Ramos (cell line): ENCODE measurements around the gene IDH1.
"Not testable (repeated sequence)": the region's sequence is repeated elsewhere in the genome, so short reads cannot be mapped to it uniquely, and the experiment has no call there.

Experiments
- in situ Hi-C: fragments of 300-500 bp; cut with MboI; formaldehyde crosslinking; loops from one replicate; pipeline ENCODE4 v1.14.3; 2022; ENCODE audit warnings: low sequenced_read_pairs; ENCODE audit not compliant: unreplicated experiment

The IDH1 gene

DNA sequence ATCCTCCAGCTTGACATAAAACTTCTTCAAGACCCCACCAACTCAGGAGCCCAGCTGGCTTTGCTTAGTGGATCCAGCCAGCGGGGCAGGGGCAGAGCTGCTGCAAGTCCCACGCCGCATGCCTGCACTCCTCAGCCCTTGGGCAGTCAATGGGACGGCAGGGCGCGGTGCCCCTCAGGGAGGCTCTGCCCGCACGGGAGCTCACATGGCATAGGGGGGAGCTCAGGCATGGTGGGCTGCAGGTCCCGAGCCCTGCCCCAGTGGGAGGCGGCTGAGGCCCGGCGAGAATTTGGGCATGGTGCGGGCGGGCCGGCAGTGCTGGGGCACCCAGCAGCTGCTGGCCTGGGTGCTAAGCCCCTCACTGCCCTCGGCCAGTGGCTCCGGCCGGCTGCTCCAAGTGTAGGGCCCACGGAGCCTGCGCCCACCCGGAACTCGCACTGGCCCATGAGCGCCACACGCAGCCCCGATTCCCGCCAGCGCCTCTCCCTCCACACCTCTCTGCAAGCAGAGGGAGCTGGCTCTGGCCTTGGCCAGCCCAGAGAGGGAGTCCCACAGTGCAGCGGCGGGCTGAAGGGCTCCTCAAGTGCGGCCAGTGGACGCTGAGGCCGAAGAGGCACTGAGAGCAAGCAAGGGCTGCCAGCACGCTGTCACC, 27.2 kb downstream of the IDH1 start:
- in situ Hi-C loops: no loop called here

DNA sequence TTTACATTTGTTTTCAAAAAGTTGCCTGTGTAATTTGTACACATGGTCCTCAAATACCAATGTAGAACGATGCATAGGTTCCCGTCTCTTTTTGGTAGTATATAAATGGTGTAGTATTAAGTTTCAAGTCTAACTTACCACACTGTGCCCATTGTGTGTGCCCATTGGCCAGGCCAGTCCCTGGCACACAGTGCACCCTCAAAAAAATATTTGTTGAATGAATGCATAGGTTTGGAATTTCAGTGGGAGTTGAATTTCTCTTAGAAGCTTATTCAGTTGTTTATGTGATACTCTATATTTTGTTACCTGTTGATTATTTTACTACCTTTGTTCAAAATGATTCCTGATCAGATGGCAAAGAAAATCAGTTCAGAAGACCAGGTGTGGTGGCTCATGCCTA, 30.1 kb downstream of the IDH1 start:
- in situ Hi-C loops: no loop called here

DNA sequence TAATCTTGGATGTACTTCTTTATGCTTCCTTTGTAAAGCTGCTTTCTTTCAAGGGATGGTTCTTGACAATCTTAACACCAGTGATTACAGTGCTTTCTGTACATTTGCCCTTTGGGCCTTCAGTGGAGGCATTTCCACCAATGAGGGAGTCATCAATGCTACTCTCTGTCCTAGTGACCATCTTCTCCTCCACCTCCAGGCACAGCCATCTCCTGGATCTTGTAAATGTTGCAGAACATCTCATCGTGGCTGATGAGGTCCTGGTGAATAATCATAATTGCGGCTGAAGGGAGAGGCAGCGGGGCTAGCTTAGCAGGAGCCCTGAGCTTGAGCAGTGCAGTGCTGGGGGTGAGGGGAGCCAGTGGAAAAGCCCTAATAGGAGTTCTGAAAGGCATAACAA, 32.5 kb downstream of the IDH1 start:
- in situ Hi-C loops: no loop called here

DNA sequence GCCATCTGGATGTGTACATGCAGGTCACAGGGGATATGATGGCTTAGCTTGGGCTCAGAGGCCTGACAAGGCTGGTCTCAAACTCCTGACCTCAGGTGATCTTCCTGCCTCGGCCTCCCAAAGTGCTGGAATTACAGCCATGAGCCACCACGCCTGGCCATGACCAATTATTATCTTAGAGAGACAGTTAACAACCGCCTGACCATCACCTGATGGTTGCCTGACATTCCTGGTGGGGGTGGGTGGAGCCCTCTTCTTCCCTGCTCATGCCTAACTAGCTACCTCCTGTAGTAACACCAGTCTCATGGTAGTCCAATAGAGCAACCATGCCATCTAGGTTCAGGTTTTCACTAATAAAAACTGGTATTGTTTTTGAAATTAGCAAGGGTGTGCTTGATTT, 33.0 kb downstream of the IDH1 start:
- in situ Hi-C loops: not testable (repeated sequence)

DNA sequence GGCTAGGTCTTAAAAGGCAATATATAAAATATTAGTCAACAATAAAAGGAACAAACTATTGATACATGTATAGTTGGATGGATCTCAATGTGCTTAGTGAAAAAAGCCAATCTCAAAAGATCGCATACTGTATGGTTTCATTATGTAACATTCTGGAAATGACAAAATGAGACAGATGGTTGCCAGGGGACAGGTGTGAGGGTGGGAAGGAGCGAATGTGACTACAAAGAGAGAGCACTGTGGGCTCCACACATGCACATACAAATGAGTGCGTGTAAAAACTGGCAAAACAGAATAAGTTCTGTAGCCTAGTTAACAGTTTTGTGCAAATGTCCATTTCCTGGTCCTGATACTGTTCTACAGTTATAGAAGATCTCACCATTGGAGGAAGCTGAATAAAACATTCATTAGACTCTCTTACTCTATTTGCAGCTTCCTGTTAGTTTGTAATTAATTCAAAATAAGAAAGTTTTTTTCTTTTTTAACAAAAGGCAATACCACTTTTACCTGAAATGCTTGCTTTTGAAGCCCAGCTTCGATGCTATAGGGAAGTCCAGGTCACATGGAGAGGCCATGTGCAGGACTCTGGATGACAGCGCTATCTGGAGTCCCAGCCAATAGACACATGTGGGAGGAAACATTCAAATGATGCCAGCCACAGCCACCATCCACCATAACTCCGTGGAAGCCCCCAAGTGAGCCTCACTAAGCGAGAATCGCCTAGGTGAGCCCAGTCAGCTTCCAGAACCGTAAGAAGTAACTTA, 44.0 kb downstream of the IDH1 start:
- in situ Hi-C loops: no loop called here

DNA sequence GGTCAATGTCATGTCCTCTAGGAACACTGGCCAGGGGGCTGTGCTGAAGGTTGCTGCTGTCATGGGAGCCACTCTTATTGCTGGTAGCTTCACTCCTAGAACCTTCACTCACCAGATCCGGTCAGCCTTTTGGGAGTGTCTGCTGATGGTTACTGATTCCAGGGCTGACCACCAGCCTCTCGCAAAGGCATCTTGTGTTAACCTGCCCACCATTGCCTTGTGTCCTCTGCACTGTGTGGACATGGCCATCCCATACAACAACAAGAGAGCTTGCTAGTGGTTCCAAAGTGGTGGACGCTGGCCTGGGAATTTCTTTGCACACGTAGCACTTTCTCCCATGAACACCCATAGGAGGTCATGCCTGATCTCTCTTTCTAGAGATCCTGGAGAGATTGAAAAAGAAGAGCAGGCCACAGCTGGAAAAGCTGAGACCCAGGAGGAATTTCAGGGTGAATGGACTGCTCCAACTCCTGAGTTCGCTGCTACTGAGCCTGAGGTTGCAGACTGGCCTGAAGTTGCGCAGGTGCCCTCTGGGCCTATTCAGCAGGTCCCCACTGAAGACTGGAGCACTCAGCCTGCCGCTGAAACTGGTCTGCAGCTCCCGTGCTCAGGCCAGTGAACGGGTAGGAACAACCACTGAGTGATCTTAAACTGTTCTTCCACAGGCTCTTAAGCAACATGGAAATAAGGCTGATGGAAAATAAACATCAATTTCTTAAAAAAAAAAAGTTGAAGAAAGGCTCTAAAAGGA, 46.4 kb downstream of the IDH1 start:
- in situ Hi-C loops: no loop called here

DNA sequence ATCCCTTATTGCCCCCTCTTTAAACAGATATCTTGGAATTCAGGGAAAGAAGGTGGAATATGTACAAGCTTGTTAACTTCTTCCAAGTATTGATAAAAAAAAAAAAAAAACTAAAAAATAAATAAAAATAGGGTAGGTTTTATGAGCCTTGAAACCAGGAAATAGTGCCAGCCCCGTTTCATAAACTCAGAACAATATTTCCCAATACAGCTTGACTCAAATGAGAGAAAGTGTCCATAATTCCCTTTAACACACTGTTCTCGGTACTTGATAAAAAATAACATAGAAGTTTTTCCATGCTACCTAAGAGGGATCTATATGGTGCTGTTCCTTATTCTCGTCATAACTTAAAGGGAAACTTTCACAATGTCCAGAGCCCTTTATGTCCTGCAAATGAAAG, 47.1 kb downstream of the IDH1 start:
- in situ Hi-C loops: no loop called here

DNA sequence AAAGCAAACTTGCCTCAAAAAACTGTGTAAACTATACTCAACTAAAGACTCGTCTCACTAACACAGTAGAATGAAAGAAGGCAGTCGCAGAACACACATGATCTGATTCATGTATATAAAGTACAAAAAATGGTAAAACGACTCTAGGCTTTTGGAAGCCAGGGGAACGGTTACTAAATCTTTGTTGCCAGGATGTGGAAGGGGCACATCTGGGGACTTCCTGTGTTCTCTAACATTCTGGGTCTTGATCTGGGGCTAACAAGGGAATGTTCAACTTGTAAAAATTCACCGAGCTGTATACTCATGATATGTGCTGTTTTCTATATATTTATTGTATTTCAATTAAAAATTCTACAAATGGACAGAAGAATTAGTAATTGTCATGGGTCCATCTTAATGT, 50.7 kb downstream of the IDH1 start:
- in situ Hi-C loops: no loop called here

DNA sequence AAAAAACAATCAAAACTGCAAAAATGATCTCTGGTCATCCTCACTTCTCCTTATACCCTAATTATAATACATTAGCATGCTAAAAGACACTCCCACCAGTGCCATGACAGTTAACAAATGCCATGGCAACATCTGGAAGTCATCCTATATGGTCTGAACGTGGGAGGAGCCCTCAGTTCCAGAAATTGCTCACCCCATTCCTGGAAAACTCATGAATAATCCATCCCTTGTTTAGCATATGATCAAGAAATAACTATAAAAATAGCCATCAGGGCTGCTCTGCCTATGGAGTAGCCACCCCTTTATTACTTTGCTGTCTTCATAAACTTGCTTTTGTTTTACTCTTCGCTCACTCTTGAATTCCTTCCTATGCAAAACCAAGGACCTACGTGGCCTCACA, 59.3 kb downstream of the IDH1 start:
- in situ Hi-C loops: no loop called here

DNA sequence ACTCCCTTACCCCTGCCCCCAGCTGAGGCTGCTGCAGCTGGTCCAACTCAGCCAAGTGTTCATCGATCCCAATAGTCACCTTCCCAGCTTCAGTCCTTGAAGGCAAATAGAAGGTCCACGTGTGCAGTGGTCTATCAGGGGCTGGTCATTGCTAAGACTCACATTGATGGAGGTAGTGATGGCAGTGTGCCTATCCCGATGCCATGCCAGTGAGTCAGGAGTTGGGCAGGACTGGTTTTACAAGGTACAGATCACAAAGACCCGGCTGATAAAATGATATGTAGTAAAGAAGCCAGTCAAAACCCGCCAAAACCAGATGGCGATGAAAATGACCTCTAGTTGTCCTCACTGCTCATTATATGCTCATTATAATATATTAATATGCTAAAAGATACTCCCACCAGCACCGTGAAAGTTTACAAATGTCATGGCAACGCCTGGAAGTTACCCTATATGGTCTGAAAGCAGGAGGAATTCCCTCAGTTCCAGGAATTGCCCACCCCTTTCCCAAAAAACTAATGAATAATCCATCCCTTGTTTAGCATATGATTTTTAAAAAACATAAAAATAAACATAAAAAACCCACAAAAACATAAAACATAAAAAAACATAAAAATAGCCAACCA, 62.1 kb downstream of the IDH1 start:
- in situ Hi-C loops: no loop called here

DNA sequence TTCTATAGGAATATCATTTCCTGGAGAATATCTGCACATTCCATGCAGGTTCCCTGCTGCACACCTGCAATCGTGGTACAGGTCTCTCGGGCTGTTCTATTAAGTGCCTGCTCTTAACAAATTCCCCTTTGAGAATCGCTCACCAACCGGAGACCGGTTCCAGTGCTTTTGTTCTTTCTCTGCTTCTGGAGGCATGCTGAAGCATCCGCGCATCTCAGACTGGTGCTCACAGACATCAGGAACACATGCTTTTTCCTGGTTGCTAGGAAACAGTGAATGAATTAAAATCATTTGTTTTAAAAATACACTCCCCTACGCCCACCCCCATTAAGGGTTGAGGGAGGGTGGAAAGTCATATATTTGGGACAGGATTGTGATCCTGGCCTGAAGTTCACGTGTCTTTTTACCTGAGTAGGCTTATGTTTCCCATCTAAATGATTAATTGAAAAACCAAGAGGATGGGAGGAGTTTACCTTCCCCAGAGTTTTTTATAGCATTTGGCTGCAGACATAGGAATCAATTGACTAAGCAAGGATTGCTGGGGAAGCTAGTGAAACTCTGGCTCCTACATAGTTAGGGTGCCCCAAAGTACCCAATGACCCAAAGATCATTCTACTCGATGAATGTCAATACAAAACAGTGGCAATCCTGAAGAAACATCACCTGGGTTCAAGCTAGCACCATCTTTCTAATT, 64.9 kb downstream of the IDH1 start, which contains the start of gene C2orf80:
Gene C2orf80 (minus strand): TSS at position 221 of the 694 bp plus-strand sequence. CDS start 3,044 bp downstream, outside the sequence.
- in situ Hi-C loops: no loop called here

DNA sequence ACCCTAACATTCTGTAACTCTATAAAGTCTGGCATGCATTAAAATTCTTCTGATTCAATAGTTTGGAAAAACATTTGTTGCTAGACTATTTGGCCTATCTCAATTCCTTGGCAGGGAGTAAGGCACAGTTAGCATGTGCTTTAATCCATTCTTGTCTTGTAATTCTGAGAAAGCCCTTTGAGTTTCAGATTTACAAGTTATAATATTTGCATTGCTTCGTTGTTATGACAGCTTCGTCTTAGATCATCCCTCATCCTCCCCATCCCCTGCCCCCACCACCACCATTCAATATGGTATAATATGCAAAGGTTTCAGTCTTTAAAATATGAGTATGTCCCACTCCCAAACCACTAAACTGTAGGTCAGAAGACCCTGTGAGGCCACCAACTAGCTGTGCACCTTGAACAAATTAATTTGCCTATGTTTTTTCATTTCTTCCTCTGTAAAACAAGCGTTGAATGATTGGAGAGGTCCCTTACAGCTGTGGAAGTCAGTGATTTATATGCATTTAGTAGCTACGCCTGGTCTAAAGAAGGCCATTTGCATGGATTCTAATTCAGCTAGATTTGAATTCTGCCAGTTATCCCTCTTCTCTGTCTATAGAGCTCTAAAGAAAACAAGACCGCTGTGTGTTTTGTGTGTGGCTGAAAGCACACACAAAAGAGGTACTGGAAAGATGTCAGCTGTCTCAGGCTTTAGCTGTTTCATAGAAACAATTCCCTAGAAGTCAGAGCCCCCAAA, 65.6 kb downstream of the IDH1 start:
- in situ Hi-C loops: no loop called here

DNA sequence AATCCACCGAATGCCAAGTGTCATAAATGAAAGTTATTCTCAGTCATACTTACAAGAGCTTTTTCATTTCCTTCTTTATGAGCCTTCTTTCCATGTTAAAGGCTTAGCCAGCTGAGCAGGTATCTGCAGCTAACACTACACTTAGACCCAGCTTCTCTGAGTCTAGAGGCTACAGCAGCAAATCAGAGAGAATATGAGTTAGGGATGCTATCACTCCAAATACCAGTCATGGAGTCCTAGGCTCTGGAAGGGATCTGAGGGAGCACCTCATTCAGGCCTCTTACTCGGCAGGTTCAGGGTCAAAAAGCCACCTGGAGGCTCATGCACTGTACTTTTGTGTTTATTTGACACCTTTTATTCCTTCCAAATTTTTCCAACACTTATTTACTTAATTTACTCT, 68.0 kb downstream of the IDH1 start:
- in situ Hi-C loops: no loop called here

DNA sequence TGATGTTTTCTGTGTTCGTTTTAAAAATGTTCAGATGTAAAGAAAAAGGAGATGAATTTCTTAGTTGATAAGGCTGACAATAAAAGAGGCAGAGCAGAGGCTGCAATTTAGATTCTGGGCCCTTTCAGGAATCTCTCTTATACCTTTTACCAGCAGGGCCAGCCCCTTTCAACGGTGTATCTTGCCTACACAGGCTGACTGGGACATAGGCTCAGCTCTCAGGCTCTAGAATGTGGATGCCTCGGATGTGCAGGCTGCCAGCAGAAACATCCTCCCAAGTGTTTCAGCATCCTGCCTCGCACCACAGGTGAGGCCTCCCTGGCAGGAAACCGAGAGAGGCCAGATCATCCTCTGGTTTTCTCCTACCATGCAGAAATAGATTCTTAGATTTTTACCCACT, 68.4 kb downstream of the IDH1 start:
- in situ Hi-C loops: no loop called here
